Activated T-cell treated with anti-CD3 and anti-CD28 coated beads, Interleukin-2, amount 50 U/mL, for 24 hours (primary cell): ENCODE results near the gene ANO2.

Source experiments
- DNase-seq: peaks from one replicate; pipeline ENCODE4 v3.0.0-alpha.2; 2020
- H3K27ac Mint-ChIP-seq: 2 replicates; pipeline ENCODE4 v1.8.0; 2020; ENCODE audit warnings: mild to moderate bottlenecking, mixed read lengths
- H3K27me3 Mint-ChIP-seq: 2 replicates; pipeline ENCODE4 v1.8.0; 2020; ENCODE audit warnings: mixed read lengths
- H3K36me3 Mint-ChIP-seq: 2 replicates; pipeline ENCODE4 v1.8.0; 2020; ENCODE audit warnings: low read depth, mixed read lengths
- H3K4me1 Mint-ChIP-seq: 2 replicates; pipeline ENCODE4 v1.8.0; 2020; ENCODE audit warnings: low read depth, mixed read lengths
- H3K4me3 Mint-ChIP-seq: 2 replicates; pipeline ENCODE4 v1.8.0; 2020; ENCODE audit warnings: mild to moderate bottlenecking, moderate library complexity, mixed read lengths
- H3K9me3 Mint-ChIP-seq: 2 replicates; pipeline ENCODE4 v1.8.0; 2020; ENCODE audit warnings: mixed read lengths

ANO2 gene

GRCh38 chr12:5620896-5621295 lies 324.2 kb downstream of the ANO2 start:
- peaks cover 13% of the 10 kb centered on the region for H3K27me3 Mint-ChIP-seq
- no peak for DNase-seq
- H3K36me3 Mint-ChIP-seq = no peaks in the 10 kb centered on the region
- H3K9me3 Mint-ChIP-seq = no peaks in the 10 kb centered on the region
- H3K4me1 Mint-ChIP-seq = no peaks in the 10 kb centered on the region
- H3K4me3 Mint-ChIP-seq = no peak overlapping the region
- H3K27ac Mint-ChIP-seq = no peak overlapping the region

GRCh38 chr12:5619628-5620027 lies 325.4 kb downstream of the ANO2 start:
- no peaks in the 10 kb centered on the region for H3K36me3 Mint-ChIP-seq
- no peak overlapping the region for H3K4me3 Mint-ChIP-seq
- H3K4me1 Mint-ChIP-seq = no peaks in the 10 kb centered on the region
- no peak for DNase-seq
- no peaks in the 10 kb centered on the region for H3K9me3 Mint-ChIP-seq
- no peak overlapping the region for H3K27ac Mint-ChIP-seq
- peaks cover 13% of the 10 kb centered on the region for H3K27me3 Mint-ChIP-seq

GRCh38 chr12:5616854-5617253 lies 328.2 kb downstream of the ANO2 start:
- no peaks in the 10 kb centered on the region for H3K9me3 Mint-ChIP-seq
- H3K4me1 Mint-ChIP-seq = no peaks in the 10 kb centered on the region
- H3K27ac Mint-ChIP-seq = no peak overlapping the region
- peaks cover 14% of the 10 kb centered on the region for H3K27me3 Mint-ChIP-seq
- H3K36me3 Mint-ChIP-seq = no peaks in the 10 kb centered on the region
- H3K4me3 Mint-ChIP-seq = no peak overlapping the region
- DNase-seq = no peak

GRCh38 chr12:5615760-5616159 lies 329.3 kb downstream of the ANO2 start:
- no peaks in the 10 kb centered on the region for H3K36me3 Mint-ChIP-seq
- H3K27ac Mint-ChIP-seq = no peak overlapping the region

GRCh38 chr12:5614256-5614655 lies 330.8 kb downstream of the ANO2 start:
- Mint-ChIP-seq H3K4me1 (no peaks in the 10 kb centered on the region), H3K27ac (no peak overlapping the region), H3K36me3 (no peaks in the 10 kb centered on the region), H3K4me3 (no peak overlapping the region), H3K9me3 (no peaks in the 10 kb centered on the region), H3K27me3 (peaks cover 5% of the 10 kb centered on the region)
- no peak for DNase-seq

More at GRCh38 chr12:5615760-5616159, 329.3 kb downstream of the ANO2 start:
- Mint-ChIP-seq H3K4me1 (no peaks in the 10 kb centered on the region), H3K27me3 (peaks cover 5% of the 10 kb centered on the region), H3K9me3 (no peaks in the 10 kb centered on the region), H3K4me3 (no peak overlapping the region)
- no peak for DNase-seq

GRCh38 chr12:5612556-5613410 lies 332.3 kb downstream of the ANO2 start:
- Mint-ChIP-seq H3K27ac (no peak overlapping the region), H3K27me3 (peaks cover 5% of the 10 kb centered on the region), H3K9me3 (no peaks in the 10 kb centered on the region), H3K4me3 (no peak overlapping the region), H3K4me1 (no peaks in the 10 kb centered on the region), H3K36me3 (no peaks in the 10 kb centered on the region)
- DNase-seq = no peak

- Mint-ChIP-seq H3K4me3 (no peak overlapping the region), H3K4me1 (no peaks in the 10 kb centered on the region), H3K9me3 (no peaks in the 10 kb centered on the region), H3K27me3 (peaks cover 5% of the 10 kb centered on the region), H3K27ac (no peak overlapping the region), H3K36me3 (no peaks in the 10 kb centered on the region)
- no peak for DNase-seq
These were observed 333.9 kb downstream of the ANO2 start for GRCh38 chr12:5611162-5611561.

- Mint-ChIP-seq H3K4me3 (no peak overlapping the region), H3K9me3 (no peaks in the 10 kb centered on the region), H3K36me3 (no peaks in the 10 kb centered on the region), H3K27me3 (peaks cover 18% of the 10 kb centered on the region), H3K4me1 (no peaks in the 10 kb centered on the region), H3K27ac (no peak overlapping the region)
- no peak for DNase-seq
These were observed 345.7 kb downstream of the ANO2 start for GRCh38 chr12:5599378-5599777.

- H3K27me3 Mint-ChIP-seq = peaks cover 18% of the 10 kb centered on the region
- no peaks in the 10 kb centered on the region for H3K9me3 Mint-ChIP-seq
- no peak overlapping the region for H3K27ac Mint-ChIP-seq
- DNase-seq = no peak
- no peaks in the 10 kb centered on the region for H3K4me1 Mint-ChIP-seq
- H3K36me3 Mint-ChIP-seq = no peaks in the 10 kb centered on the region
- no peak overlapping the region for H3K4me3 Mint-ChIP-seq
These were observed 351.1 kb downstream of the ANO2 start for GRCh38 chr12:5593998-5594397.

- peaks cover 14% of the 10 kb centered on the region for H3K27me3 Mint-ChIP-seq
- no peaks in the 10 kb centered on the region for H3K36me3 Mint-ChIP-seq
- no peak overlapping the region for H3K27ac Mint-ChIP-seq
- no peaks in the 10 kb centered on the region for H3K4me1 Mint-ChIP-seq
- DNase-seq = no peak
- no peaks in the 10 kb centered on the region for H3K9me3 Mint-ChIP-seq
- no peak overlapping the region for H3K4me3 Mint-ChIP-seq
These were observed 352.0 kb downstream of the ANO2 start for GRCh38 chr12:5593086-5593485.

- H3K4me1 Mint-ChIP-seq = no peaks in the 10 kb centered on the region
- peaks cover 6% of the 10 kb centered on the region for H3K27me3 Mint-ChIP-seq
- H3K4me3 Mint-ChIP-seq = no peak overlapping the region
- H3K27ac Mint-ChIP-seq = no peak overlapping the region
- H3K36me3 Mint-ChIP-seq = no peaks in the 10 kb centered on the region
- H3K9me3 Mint-ChIP-seq = no peaks in the 10 kb centered on the region
- no peak for DNase-seq
These were observed 352.7 kb downstream of the ANO2 start for GRCh38 chr12:5592310-5592709.

GRCh38 chr12:5590316-5590715 lies 354.7 kb downstream of the ANO2 start:
- Mint-ChIP-seq H3K4me3 (no peak overlapping the region), H3K9me3 (no peaks in the 10 kb centered on the region), H3K27me3 (peaks cover 3% of the 10 kb centered on the region), H3K4me1 (no peaks in the 10 kb centered on the region), H3K36me3 (no peaks in the 10 kb centered on the region), H3K27ac (no peak overlapping the region)
- DNase-seq = no peak

GRCh38 chr12:5589054-5589453 lies 356.0 kb downstream of the ANO2 start:
- Mint-ChIP-seq H3K4me3 (no peak overlapping the region), H3K27ac (no peak overlapping the region), H3K36me3 (no peaks in the 10 kb centered on the region), H3K27me3 (peaks cover 3% of the 10 kb centered on the region), H3K4me1 (no peaks in the 10 kb centered on the region), H3K9me3 (no peaks in the 10 kb centered on the region)
- DNase-seq = no peak

GRCh38 chr12:5588591-5588990 lies 356.5 kb downstream of the ANO2 start:
- no peaks in the 10 kb centered on the region for H3K4me1 Mint-ChIP-seq
- no peak overlapping the region for H3K4me3 Mint-ChIP-seq
- no peaks in the 10 kb centered on the region for H3K36me3 Mint-ChIP-seq
- H3K27me3 Mint-ChIP-seq = peaks cover 3% of the 10 kb centered on the region
- DNase-seq = no peak
- H3K9me3 Mint-ChIP-seq = no peaks in the 10 kb centered on the region
- no peak overlapping the region for H3K27ac Mint-ChIP-seq

GRCh38 chr12:5588176-5588575 lies 356.9 kb downstream of the ANO2 start:
- H3K4me1 Mint-ChIP-seq = no peaks in the 10 kb centered on the region
- no peaks in the 10 kb centered on the region for H3K9me3 Mint-ChIP-seq
- DNase-seq = no peak
- H3K27me3 Mint-ChIP-seq = peaks cover 3% of the 10 kb centered on the region
- no peak overlapping the region for H3K27ac Mint-ChIP-seq
- no peaks in the 10 kb centered on the region for H3K36me3 Mint-ChIP-seq
- no peak overlapping the region for H3K4me3 Mint-ChIP-seq
